Right kidney (tissue), 1 donor: Measurements from ENCODE around the gene VPS9D1.
"Not testable (repeated sequence)": the region's sequence is repeated elsewhere in the genome, so short reads cannot be mapped to it uniquely, and the experiment has no call there.

Source experiments
- DNase-seq: peaks from one replicate; pipeline ENCODE4 v3.0.0-alpha.2; 2016

The VPS9D1 gene

GRCh38 chr16:89709716-89710432 is 10.8 kb downstream of the VPS9D1 start:
- DNase-seq: no peak

- DNase-seq: no peak
These were observed 11.5 kb downstream of the VPS9D1 start for GRCh38 chr16:89709166-89709565.

GRCh38 chr16:89708481-89708931 is 12.2 kb downstream of the VPS9D1 start:
- no peak for DNase-seq

GRCh38 chr16:89707695-89708094 is 13.0 kb downstream of the VPS9D1 start:
- DNase-seq: no peak

GRCh38 chr16:89706518-89707260 is 14.0 kb downstream of the VPS9D1 start:
- DNase-seq: no peak

GRCh38 chr16:89705006-89705405 is 15.7 kb downstream of the VPS9D1 start:
- DNase-seq: no peak

GRCh38 chr16:89704281-89704680 is 16.4 kb downstream of the VPS9D1 start:
- no peak for DNase-seq

GRCh38 chr16:89701425-89702406 is 19.0 kb downstream of the VPS9D1 start, which contains the start of gene SPATA2L:
SPATA2L (minus strand) TSS chr16:89701705; CDS start chr16:89701232, 473 bp downstream.
- peak; percentile 98 for DNase-seq

GRCh38 chr16:89700649-89701424 is 19.9 kb downstream of the VPS9D1 start:
- DNase-seq: peak; percentile 82

- DNase-seq: peak; percentile 91
These were observed 20.5 kb downstream of the VPS9D1 start for GRCh38 chr16:89700100-89700648.

- DNase-seq: not testable (repeated sequence)
These were observed 21.0 kb downstream of the VPS9D1 start for GRCh38 chr16:89699629-89700099.

GRCh38 chr16:89698717-89699116 is 22.0 kb downstream of the VPS9D1 start:
- not testable (repeated sequence) for DNase-seq

GRCh38 chr16:89697616-89698331 is 22.9 kb downstream of the VPS9D1 start:
- no peak for DNase-seq

- no peak for DNase-seq
These were observed 23.5 kb downstream of the VPS9D1 start for GRCh38 chr16:89697161-89697615.

- no peak for DNase-seq
These were observed 24.0 kb downstream of the VPS9D1 start for GRCh38 chr16:89696670-89697128.

- no peak for DNase-seq
These were observed 24.6 kb downstream of the VPS9D1 start for GRCh38 chr16:89695875-89696669.

- no peak for DNase-seq
These were observed 25.4 kb downstream of the VPS9D1 start for GRCh38 chr16:89695086-89695874.

- DNase-seq: not testable (repeated sequence)
These were observed 26.0 kb downstream of the VPS9D1 start for GRCh38 chr16:89694784-89695085.
